GM12892 (cell line): ENCODE measurements around the gene PARD3.

ENCODE experiments used
- DNase-seq: peaks from one replicate; pipeline ENCODE4 v3.0.0; 2011; ENCODE audit not compliant: insufficient read length
- FAIRE-seq: peaks from 2 replicates; lab custom pipeline; 2011; peaks lifted over from hg19 to GRCh38; lab: Jason Lieb, UNC
- POLR2A ChIP-seq: IDR thresholded peaks from 2 replicates; pipeline ENCODE4 v1.6.1; 2011; ENCODE audit warnings: low read depth, low read length, control low read depth
- POLR2AphosphoS5 ChIP-seq: IDR thresholded peaks from 2 replicates; pipeline ENCODE4 v1.6.1; 2011; ENCODE audit warnings: low read depth, low read length, control low read depth
- TAF1 ChIP-seq: IDR thresholded peaks from 2 replicates; pipeline ENCODE4 v1.6.1; 2011; ENCODE audit warnings: low read depth, mild to moderate bottlenecking, control low read depth, low read length, borderline replicate concordance

PARD3 gene

GRCh38 chr10:34551295-34551694 is 263.8 kb downstream of the PARD3 start:
- no peak for TF ChIP-seq TAF1
- TF ChIP-seq POLR2AphosphoS5: no peak
- TF ChIP-seq POLR2A: no peak
- DNase-seq (no peak), FAIRE-seq (no peak)

GRCh38 chr10:34549953-34550352 is 265.1 kb downstream of the PARD3 start:
- FAIRE-seq: no peak
- no peak for TF ChIP-seq POLR2A
- no peak for TF ChIP-seq POLR2AphosphoS5
- no peak for TF ChIP-seq TAF1
- DNase-seq: no peak

- FAIRE-seq (no peak), DNase-seq (no peak)
- no peak for TF ChIP-seq TAF1
- TF ChIP-seq POLR2A: no peak
- TF ChIP-seq POLR2AphosphoS5: no peak
Measured at GRCh38 chr10:34549001-34549400, 266.1 kb downstream of the PARD3 start.

GRCh38 chr10:34548466-34548865 is 266.6 kb downstream of the PARD3 start:
- TF ChIP-seq POLR2A (no peak), TAF1 (no peak), POLR2AphosphoS5 (no peak)
- no peak for DNase-seq
- FAIRE-seq: no peak

- FAIRE-seq (no peak), DNase-seq (no peak)
- TF ChIP-seq POLR2A (no peak), POLR2AphosphoS5 (no peak), TAF1 (no peak)
Measured at GRCh38 chr10:34547695-34548094, 267.4 kb downstream of the PARD3 start.

- TF ChIP-seq POLR2A (no peak), TAF1 (no peak), POLR2AphosphoS5 (no peak)
- no peak for FAIRE-seq
- DNase-seq: no peak
Measured at GRCh38 chr10:34547291-34547690, 267.8 kb downstream of the PARD3 start.

- TF ChIP-seq TAF1 (no peak), POLR2AphosphoS5 (no peak), POLR2A (no peak)
- FAIRE-seq (no peak), DNase-seq (no peak)
Measured at GRCh38 chr10:34544400-34544799, 270.7 kb downstream of the PARD3 start.

- DNase-seq (no peak), FAIRE-seq (no peak)
Measured at GRCh38 chr10:34543716-34544115, 271.4 kb downstream of the PARD3 start.

GRCh38 chr10:34540492-34540891 is 274.6 kb downstream of the PARD3 start:
- TF ChIP-seq POLR2AphosphoS5: no peak
- TF ChIP-seq TAF1: no peak
- no peak for TF ChIP-seq POLR2A
- DNase-seq (no peak), FAIRE-seq (no peak)

More at GRCh38 chr10:34543716-34544115, 271.4 kb downstream of the PARD3 start:
- TF ChIP-seq TAF1 (no peak), POLR2A (no peak), POLR2AphosphoS5 (no peak)

GRCh38 chr10:34539533-34540315 is 275.4 kb downstream of the PARD3 start:
- no peak for TF ChIP-seq TAF1
- no peak for TF ChIP-seq POLR2A
- TF ChIP-seq POLR2AphosphoS5: no peak
- FAIRE-seq (no peak), DNase-seq (no peak)

GRCh38 chr10:34538281-34538829 is 276.7 kb downstream of the PARD3 start:
- no peak for FAIRE-seq
- no peak for TF ChIP-seq POLR2A
- no peak for TF ChIP-seq TAF1
- TF ChIP-seq POLR2AphosphoS5: no peak
- no peak for DNase-seq

GRCh38 chr10:34537629-34538231 is 277.4 kb downstream of the PARD3 start:
- FAIRE-seq (no peak), DNase-seq (no peak)
- TF ChIP-seq TAF1 (no peak), POLR2A (no peak), POLR2AphosphoS5 (no peak)
